ENCODE data around the gene NPIPA1. TPM values are rescaled to one million over a fixed set of nuclear protein-coding genes. Genes with fewer than 3 reads are reported as not detected.
"Not testable (repeated sequence)": the region's sequence is repeated elsewhere in the genome, so short reads cannot be mapped to it uniquely, and the experiment has no call there.

Gene NPIPA1
- total and polyA plus RNA-seq, 5 donors: 40.7 to 76.6 (median 60.0) TPM

DNA sequence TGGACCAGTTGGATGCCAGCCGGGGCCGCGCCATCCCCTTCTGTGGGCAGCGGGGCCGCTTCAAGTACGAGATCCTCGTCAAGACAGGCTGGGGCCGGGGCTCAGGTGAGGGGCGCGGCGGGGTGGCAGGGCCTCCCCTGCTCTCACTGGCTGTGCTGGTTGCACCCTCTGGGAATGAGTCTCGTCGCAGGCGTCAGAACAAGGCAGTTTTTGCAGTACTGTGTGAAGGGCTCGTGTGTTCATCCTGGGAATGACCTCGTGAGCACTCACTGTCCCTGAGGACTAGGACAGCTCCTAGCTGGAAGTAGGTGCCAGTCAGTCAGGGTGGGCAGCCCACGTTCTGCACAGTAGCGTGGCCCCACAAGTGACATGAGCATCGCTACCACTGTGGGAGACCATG lies 6.3 kb upstream of the NPIPA1 start:
- H3K27ac ChIP-seq (ENCODE audit: low read length); H3K4me1 ChIP-seq (ENCODE audit: control insufficient read depth, insufficient read depth, low read length); H3K4me3 ChIP-seq (ENCODE audit: low read length); intact Hi-C loops (cut with DNase I); H3K27me3 ChIP-seq (ENCODE audit: control insufficient read depth, insufficient read depth); ATAC-seq; H3K9me3 ChIP-seq (ENCODE audit: control insufficient read depth, low read length): not testable (repeated sequence)
- WGBS: 88% methylated on average over 9 of the region's 19 CpGs
- DNase-seq: peak in 1 of 3 donors; percentile 36

DNA sequence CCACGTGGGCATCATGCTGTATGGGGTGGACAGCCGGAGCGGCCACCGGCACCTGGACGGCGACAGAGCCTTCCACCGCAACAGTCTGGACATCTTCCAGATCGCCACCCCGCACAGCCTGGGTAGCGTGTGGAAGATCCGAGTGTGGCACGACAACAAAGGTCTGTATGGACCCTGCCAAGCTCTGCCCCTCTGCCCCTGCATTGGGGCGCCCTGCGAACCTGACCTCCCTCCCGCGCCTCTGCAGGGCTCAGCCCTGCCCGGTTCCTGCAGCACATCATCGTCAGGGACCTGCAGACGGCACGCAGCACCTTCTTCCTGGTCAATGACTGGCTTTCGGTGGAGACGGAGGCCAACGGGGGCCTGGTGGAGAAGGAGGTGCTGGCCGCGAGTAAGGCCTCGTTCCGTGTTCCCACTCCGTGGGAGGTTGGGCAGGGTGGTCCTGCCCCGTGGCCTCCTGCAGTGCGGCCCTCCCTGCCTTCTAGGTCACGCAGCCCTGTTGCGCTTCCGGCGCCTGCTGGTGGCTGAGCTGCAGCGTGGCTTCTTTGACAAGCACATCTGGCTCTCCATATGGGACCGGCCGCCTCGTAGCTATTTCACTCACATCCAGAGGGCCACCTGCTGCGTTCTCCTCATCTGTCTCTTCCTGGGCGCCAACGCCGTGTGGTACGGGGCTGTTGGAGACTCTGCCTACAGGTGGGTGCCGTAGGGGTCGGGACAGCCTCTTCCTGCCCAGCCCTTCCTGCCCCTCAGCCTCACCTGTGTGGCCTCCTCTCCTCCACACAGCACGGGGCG lies 4.5 kb upstream of the NPIPA1 start:
- ATAC-seq; intact Hi-C loops (cut with DNase I); H3K27ac ChIP-seq (ENCODE audit: low read length); H3K9me3 ChIP-seq (ENCODE audit: control insufficient read depth, low read length); H3K4me3 ChIP-seq (ENCODE audit: low read length); H3K4me1 ChIP-seq (ENCODE audit: control insufficient read depth, insufficient read depth, low read length); H3K27me3 ChIP-seq (ENCODE audit: control insufficient read depth, insufficient read depth): not testable (repeated sequence)
- DNase-seq: peak; percentile 4 to 47 (median 37)
- 92% methylated on average over 28 of the region's 47 CpGs for WGBS

DNA sequence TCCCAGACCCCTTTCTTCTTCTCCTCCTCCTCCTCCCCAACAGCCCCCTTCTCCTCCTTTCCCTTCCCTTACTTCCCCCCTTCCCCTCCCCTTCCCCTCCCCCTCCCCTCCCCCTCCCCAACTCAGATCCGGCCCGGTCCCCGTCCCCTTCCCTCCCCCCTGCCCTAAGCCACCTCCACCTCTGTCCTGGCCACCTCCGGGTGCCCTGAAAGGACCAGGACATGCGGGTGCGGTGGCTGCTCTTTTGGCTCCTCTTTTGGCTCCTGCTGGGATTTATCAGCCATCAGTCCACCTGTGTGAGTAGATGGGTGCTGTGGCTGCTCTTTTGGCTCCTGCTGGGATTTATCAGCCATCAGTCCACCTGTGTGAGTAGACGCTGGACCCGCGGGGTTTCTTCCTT lies 751 bp downstream of the NPIPA1 start:
- 55% methylated on average over 6 of the region's 9 CpGs for WGBS
- H3K27ac ChIP-seq (ENCODE audit: low read length); intact Hi-C loops (cut with DNase I); H3K27me3 ChIP-seq (ENCODE audit: control insufficient read depth, insufficient read depth); H3K9me3 ChIP-seq (ENCODE audit: control insufficient read depth, low read length); ATAC-seq; H3K4me1 ChIP-seq (ENCODE audit: control insufficient read depth, insufficient read depth, low read length); H3K4me3 ChIP-seq (ENCODE audit: low read length): not testable (repeated sequence)
- DNase-seq: peak in 2 of 3 donors; percentile 6 to 64

DNA sequence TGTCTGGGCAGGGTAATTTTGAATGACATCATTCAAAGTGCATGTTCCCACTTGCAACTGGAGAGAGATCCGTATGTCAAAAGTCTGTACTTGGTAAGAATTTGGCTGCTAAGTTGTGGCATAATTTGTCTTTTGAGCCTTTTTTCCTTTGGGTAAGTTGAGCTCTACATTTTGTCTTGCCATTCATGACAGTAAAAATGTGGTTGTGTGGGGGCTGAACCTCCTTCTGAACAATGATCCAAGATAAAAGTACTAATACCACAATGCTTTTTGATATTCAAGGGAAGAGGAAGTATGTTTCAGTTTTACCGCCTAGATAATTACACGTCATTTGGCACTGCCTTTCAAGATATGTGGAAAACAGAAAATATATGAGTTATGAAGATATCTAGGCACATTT lies 5.4 kb downstream of the NPIPA1 start:
- H3K27me3 ChIP-seq (ENCODE audit: control insufficient read depth, insufficient read depth); H3K9me3 ChIP-seq (ENCODE audit: control insufficient read depth, low read length); intact Hi-C loops (cut with DNase I); H3K4me1 ChIP-seq (ENCODE audit: control insufficient read depth, insufficient read depth, low read length); H3K4me3 ChIP-seq (ENCODE audit: low read length); ATAC-seq; H3K27ac ChIP-seq (ENCODE audit: low read length); DNase-seq: not testable (repeated sequence)
- WGBS: 39% methylated on average over 3 of the region's 3 CpGs

DNA sequence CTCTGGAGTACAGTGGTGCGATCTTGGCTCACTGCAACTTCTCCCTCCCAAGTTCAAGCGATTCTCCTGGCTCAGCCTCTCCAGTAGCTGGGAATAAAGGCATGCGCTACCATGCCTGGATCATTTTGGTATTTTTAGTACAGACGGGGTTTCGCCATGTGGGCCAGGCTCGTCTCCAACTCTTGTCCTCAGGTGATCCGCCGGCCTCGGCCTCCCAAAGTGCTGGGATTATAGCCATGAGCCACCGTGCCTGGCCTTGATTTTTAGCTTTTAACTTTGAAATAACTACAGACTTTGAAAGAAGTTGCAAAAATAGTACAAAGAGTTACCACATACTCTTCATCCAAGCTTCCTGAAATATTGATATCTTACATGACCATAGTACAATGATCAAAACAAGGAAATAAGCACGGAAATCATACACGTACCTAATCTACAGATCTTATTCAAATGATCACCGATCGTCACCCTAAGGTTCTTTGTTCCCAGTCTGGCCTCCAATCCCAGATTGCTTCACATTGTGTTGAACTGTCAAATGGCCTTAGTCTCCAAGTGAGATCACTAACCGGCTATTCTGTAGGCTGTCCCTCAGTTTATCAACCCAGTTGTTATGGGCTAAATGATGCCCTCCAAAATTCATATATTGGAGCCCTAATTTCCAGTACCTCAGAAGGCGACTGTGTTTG lies 18.4 kb downstream of the NPIPA1 start:
- intact Hi-C loops (cut with DNase I): no loop called here
- peak; percentile 58 to 79 (median 78) for DNase-seq
- WGBS: 78% methylated on average over 16 of the region's 16 CpGs
- Histone ChIP-seq H3K9me3 (ENCODE audit: control insufficient read depth, low read length) (no peaks in the 10 kb centered on the region), H3K27ac (ENCODE audit: low read length) (no peak overlapping the region), H3K4me1 (ENCODE audit: control insufficient read depth, insufficient read depth, low read length) (no peaks in the 10 kb centered on the region), H3K27me3 (ENCODE audit: control insufficient read depth, insufficient read depth) (no peaks in the 10 kb centered on the region), H3K4me3 (ENCODE audit: low read length) (no peak overlapping the region)
- ATAC-seq: peak; percentile 84 to 90

DNA sequence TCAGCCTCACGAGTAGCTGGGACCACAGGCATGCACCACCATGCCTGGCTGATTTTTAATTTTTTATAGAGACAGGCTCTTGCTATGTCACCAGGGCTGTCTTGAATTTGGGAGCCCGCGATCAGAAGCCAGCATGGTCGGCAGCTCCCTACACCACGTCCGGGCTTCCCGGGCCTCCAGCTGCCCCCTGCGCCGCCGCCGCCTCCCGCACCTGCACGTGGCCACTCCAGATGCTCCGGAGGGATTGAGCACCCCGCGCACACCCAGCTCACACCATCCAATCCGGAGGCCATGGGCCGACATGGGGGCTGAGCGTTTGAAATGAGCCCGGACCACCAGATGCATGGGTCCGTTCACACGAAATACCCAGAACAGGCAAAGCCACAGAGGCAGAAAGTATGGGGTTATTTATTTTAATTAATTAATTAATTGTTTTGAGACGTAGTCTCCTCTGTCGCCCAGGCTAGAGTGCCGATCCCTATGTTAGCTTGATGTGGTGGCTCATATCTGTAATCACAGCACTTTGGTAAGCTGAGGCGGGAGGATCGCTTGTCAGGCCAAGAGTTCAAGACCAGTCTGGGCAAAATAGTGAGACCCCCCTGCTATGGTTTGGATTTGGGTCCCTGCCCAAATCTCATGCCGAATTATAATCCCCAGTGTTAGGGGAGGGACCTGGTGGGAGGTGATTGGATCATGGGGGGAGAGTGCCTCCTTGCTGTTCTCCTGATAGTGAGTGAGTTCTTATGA lies 20.5 kb downstream of the NPIPA1 start:
- H3K4me3 ChIP-seq (ENCODE audit: low read length): no peak overlapping the region
- H3K9me3 ChIP-seq (ENCODE audit: control insufficient read depth, low read length): no peaks in the 10 kb centered on the region
- H3K27me3 ChIP-seq (ENCODE audit: control insufficient read depth, insufficient read depth): no peaks in the 10 kb centered on the region
- peak in 1 of 3 donors; percentile 48 for DNase-seq
- 94% methylated on average over 28 of the region's 28 CpGs for WGBS
- intact Hi-C loops (cut with DNase I): no loop called here
- ATAC-seq: peak in 1 of 2 donors; percentile 25
- H3K4me1 ChIP-seq (ENCODE audit: control insufficient read depth, insufficient read depth, low read length): no peaks in the 10 kb centered on the region
- no peak overlapping the region for H3K27ac ChIP-seq (ENCODE audit: low read length)

DNA sequence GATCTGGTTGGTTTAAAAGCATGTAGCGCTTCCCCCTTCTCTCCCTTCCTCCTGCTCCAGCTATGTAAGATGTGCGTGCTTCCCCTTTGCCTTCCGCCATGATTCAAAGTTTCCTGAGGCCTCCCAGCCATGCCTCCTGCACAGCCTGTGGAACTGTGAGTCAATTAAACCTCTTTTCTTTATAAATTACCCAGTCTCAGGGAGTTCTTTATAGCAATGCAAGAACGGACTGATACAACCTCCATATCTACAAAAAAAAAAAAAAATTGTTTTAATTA lies 21.0 kb downstream of the NPIPA1 start:
- ATAC-seq: no peak
- peak in 1 of 3 donors; percentile 30 for DNase-seq
- intact Hi-C loops (cut with DNase I): no loop called here
- no peaks in the 10 kb centered on the region for H3K27me3 ChIP-seq (ENCODE audit: control insufficient read depth, insufficient read depth)
- H3K9me3 ChIP-seq (ENCODE audit: control insufficient read depth, low read length): no peaks in the 10 kb centered on the region
- no peak overlapping the region for H3K4me3 ChIP-seq (ENCODE audit: low read length)
- no peak overlapping the region for H3K27ac ChIP-seq (ENCODE audit: low read length)
- WGBS: 93% methylated on average over 4 of the region's 4 CpGs
- no peaks in the 10 kb centered on the region for H3K4me1 ChIP-seq (ENCODE audit: control insufficient read depth, insufficient read depth, low read length)

DNA sequence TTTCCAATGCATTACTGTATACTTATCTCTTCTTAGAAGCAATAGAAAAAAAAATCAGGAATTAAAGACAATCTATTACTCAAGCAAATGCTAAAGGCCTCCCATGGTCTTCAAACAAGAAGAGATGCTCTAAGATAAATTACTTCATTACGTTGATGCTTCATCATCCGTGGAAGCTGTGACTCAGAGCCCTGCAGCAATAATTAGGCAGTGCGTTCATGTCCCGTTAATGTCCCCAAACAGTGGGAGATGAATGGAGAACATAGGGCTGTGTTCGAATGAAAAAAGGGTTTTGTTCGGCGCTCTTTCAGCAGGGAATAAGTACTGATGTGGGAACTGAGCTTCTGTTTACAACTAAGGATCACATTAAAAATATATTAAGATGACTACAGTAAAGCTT lies 21.7 kb downstream of the NPIPA1 start:
- intact Hi-C loops (cut with DNase I): no loop called here
- 85% methylated on average over 7 of the region's 7 CpGs for WGBS

DNA sequence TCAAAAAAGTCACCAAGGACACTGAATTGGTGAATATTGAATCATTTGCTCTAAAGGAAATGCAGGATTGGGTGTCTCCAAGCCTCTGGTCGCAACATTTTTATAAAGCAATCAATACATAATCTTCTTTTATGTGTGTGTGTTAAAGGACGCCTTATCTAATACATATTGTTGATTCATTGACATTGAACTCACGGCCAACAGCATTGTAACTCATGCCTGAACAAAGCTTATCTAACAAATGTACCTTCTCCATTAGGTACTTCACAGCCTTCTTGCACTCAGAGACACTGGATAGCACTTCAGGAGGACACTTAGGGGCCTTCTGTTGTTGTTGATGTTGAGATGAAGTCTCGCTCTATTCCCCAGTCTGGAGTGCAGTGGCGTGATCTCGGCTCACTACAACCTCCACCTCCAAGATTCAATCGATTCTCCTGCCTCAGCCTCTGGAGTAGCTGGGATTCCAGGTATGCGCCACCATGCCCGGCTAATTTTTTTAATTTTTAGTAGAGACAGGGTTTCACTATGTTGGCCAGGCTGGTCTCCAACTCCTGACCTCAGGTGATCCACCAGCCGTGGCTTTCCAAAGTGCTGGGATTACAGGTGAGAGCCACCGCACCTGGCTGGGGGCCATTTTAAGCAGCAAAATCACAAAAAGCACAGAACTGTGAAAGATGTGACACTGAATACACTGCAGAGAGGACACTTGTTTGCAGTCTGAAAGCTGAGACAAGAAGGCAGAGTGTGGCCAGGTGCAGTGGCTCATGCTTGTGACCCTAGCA lies 24.4 kb downstream of the NPIPA1 start:
- no peak overlapping the region for H3K4me3 ChIP-seq (ENCODE audit: low read length)
- intact Hi-C loops (cut with DNase I): no loop called here
- no peak for DNase-seq
- H3K9me3 ChIP-seq (ENCODE audit: control insufficient read depth, low read length): no peaks in the 10 kb centered on the region
- no peaks in the 10 kb centered on the region for H3K27me3 ChIP-seq (ENCODE audit: control insufficient read depth, insufficient read depth)
- WGBS: 92% methylated on average over 11 of the region's 11 CpGs
- H3K27ac ChIP-seq (ENCODE audit: low read length): no peak overlapping the region
- no peak for ATAC-seq
- no peaks in the 10 kb centered on the region for H3K4me1 ChIP-seq (ENCODE audit: control insufficient read depth, insufficient read depth, low read length)

More for the DNA sequence above, 21.7 kb downstream of the NPIPA1 start:
- Histone ChIP-seq H3K27me3 (ENCODE audit: control insufficient read depth, insufficient read depth) (no peaks in the 10 kb centered on the region), H3K27ac (ENCODE audit: low read length) (no peak overlapping the region), H3K9me3 (ENCODE audit: control insufficient read depth, low read length) (no peaks in the 10 kb centered on the region), H3K4me1 (ENCODE audit: control insufficient read depth, insufficient read depth, low read length) (no peaks in the 10 kb centered on the region), H3K4me3 (ENCODE audit: low read length) (no peak overlapping the region)
- ATAC-seq (no peak), DNase-seq (no peak)

DNA sequence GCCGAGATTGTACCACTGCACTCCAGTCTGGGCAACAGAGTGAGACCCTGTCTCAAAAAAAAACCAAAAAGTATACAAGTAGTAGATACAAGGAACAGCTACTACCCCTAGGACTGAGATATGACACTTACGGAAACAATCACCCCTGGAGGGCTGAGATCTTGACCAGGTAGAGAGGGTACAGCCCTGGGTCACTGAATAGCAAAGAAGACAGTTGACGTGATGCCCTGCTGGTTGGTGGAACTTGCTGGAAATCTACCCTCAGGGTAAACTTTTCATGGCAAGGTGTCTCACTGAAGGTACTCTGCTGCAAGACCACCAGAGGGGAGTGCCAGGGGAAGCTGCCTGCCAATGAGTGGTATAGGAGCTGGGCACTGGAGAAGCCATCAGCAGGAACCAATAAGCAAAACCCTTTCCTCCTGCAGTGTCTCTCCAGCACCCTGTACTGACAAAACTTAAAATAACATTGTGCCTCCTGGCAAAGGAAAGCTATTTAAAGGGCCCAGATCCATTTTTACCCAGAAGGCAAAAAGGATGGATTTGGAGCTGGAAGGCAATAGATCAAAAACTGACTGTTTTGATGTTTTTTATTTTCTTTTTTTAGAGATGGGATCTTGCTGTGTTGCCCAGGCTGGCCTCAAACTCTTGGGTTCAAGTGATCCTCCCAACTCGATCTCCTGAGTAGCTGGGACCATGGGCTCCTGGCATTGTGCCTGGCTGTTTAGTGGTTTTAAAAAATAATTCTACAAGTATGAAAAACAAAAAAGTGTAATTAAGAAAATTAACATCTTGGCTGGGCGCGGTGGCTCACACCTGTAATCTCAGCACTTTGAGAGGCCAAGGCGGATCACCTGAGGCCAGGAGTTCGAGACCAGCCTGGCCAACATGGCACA lies 26.3 kb downstream of the NPIPA1 start:
- Histone ChIP-seq H3K27ac (ENCODE audit: low read length) (no peak overlapping the region), H3K4me3 (ENCODE audit: low read length) (no peak overlapping the region), H3K27me3 (ENCODE audit: control insufficient read depth, insufficient read depth) (no peaks in the 10 kb centered on the region), H3K9me3 (ENCODE audit: control insufficient read depth, low read length) (no peaks in the 10 kb centered on the region), H3K4me1 (ENCODE audit: control insufficient read depth, insufficient read depth, low read length) (no peaks in the 10 kb centered on the region)
- ATAC-seq: peak in 1 of 2 donors; percentile 21
- intact Hi-C loops (cut with DNase I): no loop called here
- 78% methylated on average over 8 of the region's 8 CpGs for WGBS
- no peak for DNase-seq
